Measurements from ENCODE around the gene IGLL1.
"Not testable (repeated sequence)": the region's sequence is repeated elsewhere in the genome, so short reads cannot be mapped to it uniquely, and the experiment has no call there.

Gene IGLL1

DNA sequence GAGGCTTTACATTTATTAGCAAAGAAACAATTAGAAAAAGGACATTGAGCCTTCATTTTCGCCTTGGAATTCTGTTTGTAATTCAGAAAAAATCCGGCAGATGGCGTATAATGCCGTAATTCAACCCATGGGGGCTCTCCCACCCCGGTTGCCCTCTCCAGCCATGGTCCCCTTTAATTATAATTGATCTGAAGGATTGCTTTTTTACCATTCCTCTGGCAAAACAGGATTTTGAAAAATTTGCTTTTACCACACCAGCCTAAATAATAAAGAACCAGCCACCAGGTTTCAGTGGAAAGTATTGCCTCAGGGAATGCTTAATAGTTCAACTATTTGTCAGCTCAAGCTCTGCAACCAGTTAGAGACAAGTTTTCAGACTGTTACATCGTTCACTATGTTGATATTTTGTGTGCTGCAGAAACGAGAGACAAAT lies 38.2 kb downstream of the IGLL1 start:
- H3K4me3 ChIP-seq (replicated peaks; ENCODE audit: low read depth, low read length); H3K27me3 ChIP-seq (replicated peaks; ENCODE audit: control insufficient read depth, insufficient read depth, low read length); DNase-seq (ENCODE audit: extremely low read depth, insufficient read length); H3K36me3 ChIP-seq (ENCODE audit: control insufficient read depth, insufficient read depth, low read length): not testable (repeated sequence)
- TF ChIP-seq, protein P1, sequence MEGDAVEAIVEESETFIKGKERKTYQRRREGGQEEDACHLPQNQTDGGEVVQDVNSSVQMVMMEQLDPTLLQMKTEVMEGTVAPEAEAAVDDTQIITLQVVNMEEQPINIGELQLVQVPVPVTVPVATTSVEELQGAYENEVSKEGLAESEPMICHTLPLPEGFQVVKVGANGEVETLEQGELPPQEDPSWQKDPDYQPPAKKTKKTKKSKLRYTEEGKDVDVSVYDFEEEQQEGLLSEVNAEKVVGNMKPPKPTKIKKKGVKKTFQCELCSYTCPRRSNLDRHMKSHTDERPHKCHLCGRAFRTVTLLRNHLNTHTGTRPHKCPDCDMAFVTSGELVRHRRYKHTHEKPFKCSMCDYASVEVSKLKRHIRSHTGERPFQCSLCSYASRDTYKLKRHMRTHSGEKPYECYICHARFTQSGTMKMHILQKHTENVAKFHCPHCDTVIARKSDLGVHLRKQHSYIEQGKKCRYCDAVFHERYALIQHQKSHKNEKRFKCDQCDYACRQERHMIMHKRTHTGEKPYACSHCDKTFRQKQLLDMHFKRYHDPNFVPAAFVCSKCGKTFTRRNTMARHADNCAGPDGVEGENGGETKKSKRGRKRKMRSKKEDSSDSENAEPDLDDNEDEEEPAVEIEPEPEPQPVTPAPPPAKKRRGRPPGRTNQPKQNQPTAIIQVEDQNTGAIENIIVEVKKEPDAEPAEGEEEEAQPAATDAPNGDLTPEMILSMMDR (IDR thresholded peaks at IDR 0.05; ENCODE audit: insufficient read depth, low read length, poor library complexity, severe bottlenecking): peak; percentile 48

DNA sequence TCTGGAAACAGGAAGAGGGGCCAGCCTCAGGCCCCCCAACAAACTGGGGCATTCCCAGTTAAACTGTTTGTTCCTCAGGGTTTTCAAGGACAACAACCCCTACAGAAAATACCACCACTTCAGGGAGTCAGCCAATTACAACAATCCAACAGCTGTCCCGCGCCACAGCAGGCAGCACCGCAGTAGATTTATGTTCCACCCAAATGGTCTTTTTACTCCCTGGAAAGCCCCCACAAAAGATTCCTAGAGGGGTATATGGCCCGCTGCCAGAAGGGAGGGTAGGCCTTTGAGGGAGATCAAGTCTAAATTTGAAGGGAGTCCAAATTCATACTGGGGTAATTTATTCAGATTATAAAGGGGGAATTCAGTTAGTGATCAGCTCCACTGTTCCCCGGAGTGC lies 39.3 kb downstream of the IGLL1 start:
- not testable (repeated sequence) for H3K36me3 ChIP-seq (ENCODE audit: control insufficient read depth, insufficient read depth, low read length); H3K27me3 ChIP-seq (replicated peaks; ENCODE audit: control insufficient read depth, insufficient read depth, low read length); H3K4me3 ChIP-seq (replicated peaks; ENCODE audit: low read depth, low read length); DNase-seq (ENCODE audit: extremely low read depth, insufficient read length)

DNA sequence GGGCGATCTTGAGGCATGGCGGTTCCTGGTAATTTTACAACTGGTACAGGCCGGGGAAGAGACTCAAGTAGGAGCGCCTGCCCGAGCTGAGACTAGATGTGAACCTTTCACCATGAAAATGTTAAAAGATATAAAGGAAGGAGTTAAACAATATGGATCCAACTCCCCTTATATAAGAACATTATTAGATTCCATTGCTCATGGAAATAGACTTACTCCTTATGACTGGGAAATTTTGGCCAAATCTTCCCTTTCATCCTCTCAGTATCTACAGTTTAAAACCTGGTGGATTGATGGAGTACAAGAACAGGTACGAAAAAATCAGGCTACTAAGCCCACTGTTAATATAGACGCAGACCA lies 40.3 kb downstream of the IGLL1 start:
- H3K4me3 ChIP-seq (replicated peaks; ENCODE audit: low read depth, low read length); DNase-seq (ENCODE audit: extremely low read depth, insufficient read length); H3K36me3 ChIP-seq (ENCODE audit: control insufficient read depth, insufficient read depth, low read length); H3K27me3 ChIP-seq (replicated peaks; ENCODE audit: control insufficient read depth, insufficient read depth, low read length): not testable (repeated sequence)

DNA sequence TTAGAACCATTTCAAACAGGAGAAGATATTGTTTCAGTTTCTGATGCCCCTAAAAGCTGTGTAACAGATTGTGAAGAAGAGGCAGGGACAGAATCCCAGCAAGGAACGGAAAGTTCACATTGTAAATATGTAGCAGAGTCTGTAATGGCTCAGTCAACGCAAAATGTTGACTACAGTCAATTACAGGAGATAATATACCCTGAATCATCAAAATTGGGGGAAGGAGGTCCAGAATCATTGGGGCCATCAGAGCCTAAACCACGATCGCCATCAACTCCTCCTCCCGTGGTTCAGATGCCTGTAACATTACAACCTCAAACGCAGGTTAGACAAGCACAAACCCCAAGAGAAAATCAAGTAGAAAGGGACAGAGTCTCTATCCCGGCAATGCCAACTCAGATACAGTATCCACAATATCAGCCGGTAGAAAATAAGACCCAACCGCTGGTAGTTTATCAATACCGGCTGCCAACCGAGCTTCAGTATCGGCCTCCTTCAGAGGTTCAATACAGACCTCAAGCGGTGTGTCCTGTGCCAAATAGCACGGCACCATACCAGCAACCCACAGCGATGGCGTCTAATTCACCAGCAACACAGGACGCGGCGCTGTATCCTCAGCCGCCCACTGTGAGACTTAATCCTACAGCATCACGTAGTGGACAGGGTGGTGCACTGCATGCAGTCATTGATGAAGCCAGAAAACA lies 40.8 kb downstream of the IGLL1 start:
- DNase-seq (ENCODE audit: extremely low read depth, insufficient read length): no peak
- no peaks in the 10 kb centered on the region; the same call in 1 of the 2 replicates for H3K27me3 ChIP-seq (replicated peaks; ENCODE audit: control insufficient read depth, insufficient read depth, low read length)
- TF ChIP-seq, protein P1 (IDR thresholded peaks at IDR 0.05; ENCODE audit: insufficient read depth, low read length, poor library complexity, severe bottlenecking): peak; percentile 87
- no peaks in the 10 kb centered on the region for H3K36me3 ChIP-seq (ENCODE audit: control insufficient read depth, insufficient read depth, low read length)
- no peak overlapping the region; the same call in 1 of the 2 replicates for H3K4me3 ChIP-seq (replicated peaks; ENCODE audit: low read depth, low read length)

DNA sequence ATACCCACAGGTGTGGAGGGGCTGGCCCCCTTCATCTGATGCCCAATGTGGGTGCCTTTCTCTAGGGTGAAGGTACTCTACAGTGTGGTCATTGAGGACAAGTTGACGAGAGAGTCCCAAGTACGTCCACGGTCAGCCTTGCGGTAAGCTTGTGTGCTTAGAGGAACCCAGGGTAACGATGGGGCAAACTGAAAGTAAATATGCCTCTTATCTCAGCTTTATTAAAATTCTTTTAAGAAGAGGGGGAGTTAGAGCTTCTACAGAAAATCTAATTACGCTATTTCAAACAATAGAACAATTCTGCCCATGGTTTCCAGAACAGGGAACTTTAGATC lies 41.4 kb downstream of the IGLL1 start:
- not testable (repeated sequence) for DNase-seq (ENCODE audit: extremely low read depth, insufficient read length); H3K36me3 ChIP-seq (ENCODE audit: control insufficient read depth, insufficient read depth, low read length); H3K4me3 ChIP-seq (replicated peaks; ENCODE audit: low read depth, low read length); H3K27me3 ChIP-seq (replicated peaks; ENCODE audit: control insufficient read depth, insufficient read depth, low read length)

DNA sequence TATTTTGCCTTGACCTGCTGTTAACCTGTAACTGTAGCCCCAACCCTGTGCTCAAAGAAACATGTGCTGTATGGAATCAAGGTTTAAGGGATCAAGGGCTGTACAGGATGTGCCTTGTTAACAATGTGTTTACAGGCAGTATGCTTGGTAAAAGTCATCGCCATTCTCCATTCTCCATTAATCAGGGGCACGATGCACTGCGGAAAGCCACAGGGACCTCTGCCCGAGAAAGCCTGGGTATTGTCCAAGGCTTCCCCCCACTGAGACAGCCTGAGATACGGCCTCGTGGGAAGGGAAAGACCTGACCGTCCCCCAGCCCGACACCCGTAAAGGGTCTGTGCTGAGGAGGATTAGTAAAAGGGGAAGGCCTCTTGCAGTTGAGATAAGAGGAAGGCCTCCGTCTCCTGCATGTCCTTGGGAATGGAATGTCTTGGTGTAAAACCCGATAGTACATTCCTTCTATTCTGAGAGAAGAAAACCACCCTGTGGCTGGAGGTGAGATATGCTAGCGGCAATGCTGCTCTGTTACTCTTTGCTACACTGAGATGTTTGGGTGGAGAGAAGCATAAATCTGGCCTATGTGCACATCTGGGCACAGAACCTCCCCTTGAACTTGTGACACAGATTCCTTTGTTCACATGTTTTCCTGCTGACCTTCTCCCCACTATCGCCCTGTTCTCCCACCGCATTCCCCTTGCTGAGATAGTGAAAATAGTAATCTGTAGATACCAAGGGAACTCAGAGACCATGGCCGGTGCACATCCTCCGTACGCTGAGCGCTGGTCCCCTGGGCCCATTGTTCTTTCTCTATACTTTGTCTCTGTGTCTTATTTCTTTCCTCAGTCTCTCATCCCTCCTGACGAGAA lies 42.0 kb downstream of the IGLL1 start:
- H3K4me3 ChIP-seq (replicated peaks; ENCODE audit: low read depth, low read length); H3K27me3 ChIP-seq (replicated peaks; ENCODE audit: control insufficient read depth, insufficient read depth, low read length); DNase-seq (ENCODE audit: extremely low read depth, insufficient read length); H3K36me3 ChIP-seq (ENCODE audit: control insufficient read depth, insufficient read depth, low read length): not testable (repeated sequence)

DNA sequence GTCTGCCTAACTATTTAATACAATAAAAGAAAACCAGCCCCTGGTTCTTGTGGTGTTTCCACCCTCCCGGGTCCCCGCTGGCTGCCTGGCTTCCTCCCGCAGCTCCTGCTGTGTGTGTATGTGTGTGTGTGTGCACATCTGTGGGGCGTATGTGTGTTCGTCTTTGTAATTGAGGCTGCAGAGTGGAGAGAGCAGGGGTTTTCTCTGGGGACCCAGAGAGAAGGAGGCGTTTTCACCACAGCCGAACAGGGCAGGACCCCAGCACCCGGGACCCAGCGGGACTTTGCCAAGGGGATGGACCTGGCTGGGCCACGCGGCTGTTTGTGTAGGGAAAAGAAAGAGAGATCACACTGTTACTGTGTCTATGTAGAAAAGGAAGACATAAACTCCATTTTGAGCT lies 42.7 kb downstream of the IGLL1 start:
- no peaks in the 10 kb centered on the region; the same call in none of the 2 replicates for H3K27me3 ChIP-seq (replicated peaks; ENCODE audit: control insufficient read depth, insufficient read depth, low read length)
- TF ChIP-seq, protein P1 (IDR thresholded peaks at IDR 0.05; ENCODE audit: insufficient read depth, low read length, poor library complexity, severe bottlenecking): no peak
- no peaks in the 10 kb centered on the region for H3K36me3 ChIP-seq (ENCODE audit: control insufficient read depth, insufficient read depth, low read length)
- no peak overlapping the region for H3K4me3 ChIP-seq (replicated peaks; ENCODE audit: low read depth, low read length)
- DNase-seq (ENCODE audit: extremely low read depth, insufficient read length): no peak

All from GM06990 (cell line).